Glomerular visceral epithelial cell (primary cell): ENCODE measurements around the gene GPX6.
"Not testable (repeated sequence)": the region's sequence is repeated elsewhere in the genome, so short reads cannot be mapped to it uniquely, and the experiment has no call there.

Experiments
- DNase-seq: peaks from one replicate; pipeline ENCODE4 v3.0.0-alpha.2; 2016; ENCODE audit errors: extremely low spot score

Gene GPX6

DNA sequence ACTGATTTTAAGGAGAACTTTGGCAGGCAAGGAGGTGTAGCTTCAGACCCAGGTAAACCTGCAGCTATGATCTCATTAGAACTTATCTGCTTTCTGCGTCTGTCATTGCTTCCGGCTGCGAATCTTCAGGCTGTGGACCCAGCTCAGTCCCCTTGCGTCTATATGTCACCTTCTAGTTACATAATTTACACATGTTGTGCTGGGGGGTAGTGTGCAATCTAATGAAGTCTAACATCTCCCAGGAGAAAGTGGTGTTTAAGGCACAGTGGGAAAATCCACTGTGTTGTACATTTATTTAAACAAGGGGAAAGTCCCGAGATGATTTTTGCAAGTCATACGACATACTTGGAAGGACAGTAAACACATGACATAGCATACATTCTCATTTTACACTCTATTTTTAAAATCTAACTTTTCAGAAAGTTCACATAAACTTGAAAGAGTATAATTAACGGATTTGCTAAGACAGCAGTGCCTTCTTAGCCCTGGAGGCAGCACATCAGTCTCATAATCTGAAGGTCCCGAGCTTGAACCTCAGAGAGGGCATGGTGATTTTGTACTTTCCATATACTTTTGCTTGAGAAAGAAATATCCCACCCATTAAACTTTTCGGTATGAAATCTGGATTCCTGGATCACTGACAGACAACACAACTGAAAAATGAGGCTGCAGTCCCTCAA is 35.2 kb downstream of the GPX6 start:
- DNase-seq, result no peak

DNA sequence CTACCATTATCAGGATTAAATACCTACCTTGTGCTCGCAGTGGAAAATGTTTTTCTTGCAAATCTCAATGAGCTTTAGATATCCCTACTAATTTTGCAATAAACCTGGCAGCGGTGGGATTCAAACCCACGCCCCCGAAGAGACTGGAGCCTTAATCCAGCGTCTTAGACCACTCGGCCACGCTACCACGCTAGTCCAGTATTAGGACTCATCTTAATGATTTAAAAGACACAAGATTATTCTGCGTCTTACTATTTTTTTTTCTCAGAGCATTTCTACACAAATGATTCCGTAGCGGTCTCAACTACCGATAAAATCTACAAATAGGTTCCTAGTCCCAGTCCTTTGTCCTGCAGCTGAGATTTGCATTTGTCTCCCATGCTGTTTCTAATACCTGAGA is 37.1 kb downstream of the GPX6 start:
- no peak for DNase-seq

DNA sequence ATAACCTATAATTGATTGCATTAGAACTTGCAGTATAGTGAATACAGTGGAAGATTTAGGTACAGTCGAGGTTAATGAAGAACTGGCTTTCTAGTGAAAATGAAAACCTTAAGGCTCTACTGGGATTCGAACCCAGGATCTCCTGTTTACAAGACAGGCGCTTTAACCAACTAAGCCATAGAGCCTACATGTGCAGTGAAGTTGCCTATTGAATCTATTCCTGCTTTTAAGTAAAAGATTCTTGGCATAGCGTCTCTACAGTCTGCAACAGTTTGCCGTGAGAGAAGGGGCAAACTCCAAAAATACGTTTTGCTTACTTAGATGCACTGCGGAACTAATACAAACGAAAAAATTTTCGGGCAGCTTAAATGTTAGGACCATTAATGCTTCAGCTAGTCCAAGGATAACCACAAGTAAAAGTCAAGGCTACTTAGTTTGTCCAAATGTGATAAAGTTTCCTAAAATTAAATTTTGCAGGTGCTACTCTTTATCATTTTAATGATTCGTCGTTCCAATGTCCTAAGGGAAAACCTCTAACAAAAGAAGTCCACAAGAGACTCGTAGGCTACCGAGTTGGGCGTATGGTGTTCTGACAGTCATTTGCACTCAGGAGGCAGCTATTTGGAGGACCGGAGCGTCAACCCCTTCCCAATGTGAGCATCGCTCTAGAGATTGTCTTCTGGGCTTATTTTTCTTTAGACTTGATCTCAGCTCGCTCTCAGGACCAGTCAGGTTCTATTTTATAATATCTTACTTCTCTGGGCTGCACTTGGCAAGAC is 41.0 kb downstream of the GPX6 start:
- peak; percentile 79 for DNase-seq

DNA sequence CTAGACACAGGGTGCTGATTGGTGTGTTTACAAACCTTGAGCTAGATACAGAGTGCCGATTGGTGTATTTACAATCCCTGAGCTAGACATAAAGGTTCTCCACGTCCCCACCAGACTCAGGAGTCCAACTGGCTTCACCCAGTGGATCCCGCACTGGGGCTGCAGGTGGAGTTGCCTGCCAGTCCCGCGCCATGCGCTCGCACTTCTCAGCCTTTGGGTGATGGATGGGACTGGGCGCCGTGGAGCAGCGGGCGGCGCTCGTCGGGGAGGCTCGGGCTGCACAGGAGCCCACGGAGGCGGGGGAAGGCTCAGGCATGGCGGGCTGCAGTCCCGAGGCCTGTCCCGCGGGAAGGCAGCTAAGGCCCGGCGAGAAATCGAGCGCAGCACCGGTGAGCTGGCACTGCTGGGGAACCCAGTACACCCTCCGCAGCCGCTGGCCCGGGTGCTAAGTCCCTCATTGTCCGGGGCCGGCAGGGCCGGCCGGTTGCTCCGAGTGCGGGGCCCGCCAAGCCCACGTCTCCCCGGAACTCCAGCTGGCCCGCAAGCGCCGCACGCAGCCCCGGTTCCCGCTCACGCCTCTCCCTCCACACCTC is 46.3 kb downstream of the GPX6 start:
- not testable (repeated sequence) for DNase-seq

- no peak for DNase-seq
Measured at GRCh38 chr6:28468056-28468455, 47.5 kb downstream of the GPX6 start.

DNA sequence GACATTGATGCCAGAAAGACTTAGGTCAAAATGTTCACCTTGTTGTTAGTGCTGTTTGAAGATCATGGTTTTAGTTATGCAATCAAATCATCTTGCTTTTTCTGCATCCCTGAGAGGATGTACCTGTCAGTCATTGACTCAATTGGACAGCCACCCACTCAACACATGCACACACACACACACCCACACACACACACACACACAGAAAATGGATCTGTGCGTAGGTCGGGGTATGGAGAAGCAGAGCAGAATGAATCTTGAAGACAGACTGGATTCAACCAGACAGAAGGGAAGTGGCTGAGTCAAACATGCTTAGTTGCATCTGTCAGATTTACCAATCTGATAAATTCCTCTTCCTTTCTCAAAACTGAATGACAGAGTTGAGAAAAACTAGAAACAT is 53.2 kb downstream of the GPX6 start:
- no peak for DNase-seq

DNA sequence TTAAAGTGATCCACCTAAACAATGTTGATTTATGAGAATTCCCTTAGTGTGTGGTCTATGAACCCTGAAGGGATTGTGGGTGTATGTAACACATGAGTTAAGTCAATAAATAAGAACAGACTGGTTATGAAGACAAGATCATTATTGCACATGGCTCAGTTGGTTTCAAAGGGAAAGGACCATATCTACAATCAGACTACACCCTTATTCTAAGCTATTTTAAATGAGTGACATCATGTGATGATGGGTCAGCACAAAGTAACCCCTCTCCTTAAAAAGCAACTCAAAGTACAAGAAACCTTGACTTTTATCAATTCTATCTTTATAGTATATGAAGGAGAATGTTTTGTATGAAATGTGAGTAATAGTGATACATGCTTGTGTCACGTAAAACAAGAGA is 57.0 kb downstream of the GPX6 start:
- DNase-seq, result no peak
